ENCODE data around the gene OPN3. TPM values are rescaled to one million over a fixed set of nuclear protein-coding genes. Genes with fewer than 3 reads are reported as not detected.

The OPN3 gene
- polyA plus RNA-seq, 2 of the 4 experiments (the other 2 are of a cell fraction): 41.0 to 144 TPM

- TF ChIP-seq MYC (IDR thresholded peaks at IDR 0.05; ENCODE audit: borderline replicate concordance, low read length): no peak
- peak; percentile 57 to 70; a peak in 2 of 5 replicates for TF ChIP-seq EP300 (IDR thresholded peaks at IDR 0.05)
- TF ChIP-seq CEBPB (IDR thresholded peaks at IDR 0.05): peak in 1 of 2 experiments; percentile 66; a peak in 2 of 4 replicates
- no peak for TF ChIP-seq ZNF302 (CRISPR knock-in tag; IDR thresholded peaks at IDR 0.05)
- peak; percentile 88 for TF ChIP-seq JUNB (IDR thresholded peaks at IDR 0.05)
- peak; percentile 71 for TF ChIP-seq FOSL2 (IDR thresholded peaks at IDR 0.05)
- peak; percentile 84 for TF ChIP-seq FOSL2 (CRISPR knock-in tag; IDR thresholded peaks at IDR 0.05)
- TF ChIP-seq RCOR1 (IDR thresholded peaks at IDR 0.05; ENCODE audit: low read depth, low read length): no peak
- TF ChIP-seq CHD4 (IDR thresholded peaks at IDR 0.05; ENCODE audit: borderline replicate concordance): no peak
- peak; percentile 68; the same call in 1 of the 2 replicates for TF ChIP-seq GATA3 (IDR thresholded peaks at IDR 0.05; ENCODE audit: borderline replicate concordance)
- TF ChIP-seq JUN (IDR thresholded peaks at IDR 0.05): peak; percentile 55 to 83; a peak in 2 of 5 replicates
- no peak for TF ChIP-seq FOSB (CRISPR knock-in tag; IDR thresholded peaks at IDR 0.05)
- peak; percentile 44; the same call in 1 of the 3 replicates for TF ChIP-seq BCL3 (IDR thresholded peaks at IDR 0.05)
- no peak for TF ChIP-seq HOXA7 (CRISPR knock-in tag; IDR thresholded peaks at IDR 0.05)
- no peak for TF ChIP-seq SREBF2 (IDR thresholded peaks at IDR 0.05)
- TF ChIP-seq RAD21 (conservative IDR thresholded peaks at IDR 0.05 in 1 of 2, IDR thresholded peaks at IDR 0.05 in 1 of 2): no peak; a peak in 2 of 5 replicates
- no peak for TF ChIP-seq HOXB13 (CRISPR knock-in tag; IDR thresholded peaks at IDR 0.05; ENCODE audit: low read depth)
- TF ChIP-seq PBX3 (IDR thresholded peaks at IDR 0.05): no peak
- TF ChIP-seq ESRRA (IDR thresholded peaks at IDR 0.05; ENCODE audit: borderline replicate concordance, low read length): no peak
- no peak for TF ChIP-seq EHMT2 (IDR thresholded peaks at IDR 0.05; ENCODE audit: low read depth)
Observed at GRCh38 chr1:241615043-241615974, 24.9 kb downstream of the OPN3 start (continued).

DNA sequence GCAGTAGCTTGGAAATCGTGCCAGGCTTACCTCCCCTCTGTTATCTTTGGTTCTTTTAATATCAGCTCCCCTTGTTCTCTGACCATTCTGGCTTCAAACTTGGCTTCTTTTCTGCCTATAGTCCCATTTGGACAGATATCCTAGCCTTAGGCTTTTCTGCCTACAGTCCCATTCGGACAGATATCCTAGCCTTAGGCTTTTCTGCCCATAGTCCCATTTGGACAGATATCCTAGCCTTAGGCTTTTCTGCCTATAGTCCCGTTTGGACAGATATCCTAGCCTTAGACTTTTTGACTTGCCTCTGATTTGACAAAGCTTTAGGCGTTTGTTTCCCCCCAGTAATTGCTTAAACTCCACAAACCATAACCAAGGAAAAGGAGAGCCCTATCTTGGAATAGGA lies 25.6 kb downstream of the OPN3 start:
- WGBS (ENCODE audit: missing lambda C conversion rate): 46% methylated on average over 4 of the region's 4 CpGs
- DNase-seq (ENCODE audit: low read depth in 1 of 2, low spot score in 1 of 2) (no peak), FAIRE-seq (no peak), ATAC-seq (no peak)
- ChIA-PET CTCF (interaction anchor here (0.5 to 10.4 kb wide), 5 partner anchors 12 to 1703 kb away, joined by 3 to 120 read pairs (median 4); no protein-coding TSS in a partner anchor), POLR2A (no interaction called here)
- H3K4me1 ChIP-seq: peaks cover 93% of the 10 kb centered on the region
- peak overlapping the region; percentile 94 for H3K4me2 ChIP-seq
- no peak overlapping the region for H3K4me3 ChIP-seq
- no peaks in the 10 kb centered on the region for H3K9me3 ChIP-seq
- H3K27ac ChIP-seq: peak overlapping the region; percentile 89 to 90
- no peak for TF ChIP-seq HOXA7 (CRISPR knock-in tag; IDR thresholded peaks at IDR 0.05)
- no peak for TF ChIP-seq ZFP36 (IDR thresholded peaks at IDR 0.05; ENCODE audit: borderline replicate concordance, partially characterized antibody)
- no peak for TF ChIP-seq CBX2 (IDR thresholded peaks at IDR 0.05; ENCODE audit: borderline replicate concordance, low read depth)
- TF ChIP-seq JUNB (IDR thresholded peaks at IDR 0.05): no peak
- no peak for TF ChIP-seq HDAC2 (IDR thresholded peaks at IDR 0.05)
- TF ChIP-seq CEBPB (IDR thresholded peaks at IDR 0.05): no peak
- TF ChIP-seq KDM5A (IDR thresholded peaks at IDR 0.05): no peak
- TF ChIP-seq CBX8 (IDR thresholded peaks at IDR 0.05): no peak
- TF ChIP-seq NR3C1 (IDR thresholded peaks at IDR 0.05): no peak
- no peak for TF ChIP-seq BCL3 (IDR thresholded peaks at IDR 0.05)
- no peak for TF ChIP-seq RAD21 (conservative IDR thresholded peaks at IDR 0.05 in 1 of 2, IDR thresholded peaks at IDR 0.05 in 1 of 2)
